Stomach (tissue), 4 donors: ENCODE data around the gene DBF4B.

Source experiments
- EP300 ChIP-seq: sonication (generic); formaldehyde crosslinking; IDR thresholded peaks from one replicate; pipeline ENCODE4 v1.6.1; 2017; ENCODE audit warnings: antibody characterized with exemption
- POLR2A ChIP-seq, 4 donors: fragments of 450-650 bp; IDR thresholded peaks; one replicate each; pipeline ENCODE4 v1.6.1; 2016; ENCODE audit warnings: antibody characterized with exemption in 4 of 4, control low read depth in 2 of 4, mild to moderate bottlenecking in 1 of 4, moderate library complexity in 1 of 4
- POLR2AphosphoS5 ChIP-seq, 3 donors: sonication (generic); formaldehyde crosslinking; IDR thresholded peaks; one replicate each; pipeline ENCODE4 v1.6.1; 2016; ENCODE audit warnings: antibody characterized with exemption in 3 of 3
- TF ChIP-seq, protein P1 (sequence below), 7 experiments: fragments of 450-650 bp in 4 of 7; fragments of 200-600 bp in 3 of 7; sonication (generic) in 3 of 7; IDR thresholded peaks; one replicate each; pipeline ENCODE4 v1.5.1; 2016 to 2019; ENCODE audit warnings: antibody characterized with exemption in 7 of 7, control low read depth in 2 of 7, mild to moderate bottlenecking in 1 of 7

DNA sequence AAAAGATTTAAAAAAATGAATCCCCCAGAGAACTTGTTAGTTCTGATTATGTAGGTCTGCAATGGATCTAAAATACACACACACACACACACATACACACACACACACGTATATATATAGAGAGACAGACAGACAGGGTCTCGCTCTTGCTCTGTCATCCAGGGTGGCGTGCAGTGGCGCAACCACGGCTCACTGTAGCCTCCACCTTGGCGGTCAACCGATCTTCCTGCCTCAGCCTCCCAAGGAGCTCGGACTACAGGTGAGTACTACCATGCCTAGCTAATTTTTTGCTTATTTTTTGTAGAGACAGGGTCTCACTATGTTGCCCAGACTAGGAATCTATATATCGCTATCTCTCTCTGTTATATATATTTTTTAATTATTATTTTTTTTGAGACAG lies 88.3 kb downstream of the DBF4B start:
- TF ChIP-seq, protein P1, sequence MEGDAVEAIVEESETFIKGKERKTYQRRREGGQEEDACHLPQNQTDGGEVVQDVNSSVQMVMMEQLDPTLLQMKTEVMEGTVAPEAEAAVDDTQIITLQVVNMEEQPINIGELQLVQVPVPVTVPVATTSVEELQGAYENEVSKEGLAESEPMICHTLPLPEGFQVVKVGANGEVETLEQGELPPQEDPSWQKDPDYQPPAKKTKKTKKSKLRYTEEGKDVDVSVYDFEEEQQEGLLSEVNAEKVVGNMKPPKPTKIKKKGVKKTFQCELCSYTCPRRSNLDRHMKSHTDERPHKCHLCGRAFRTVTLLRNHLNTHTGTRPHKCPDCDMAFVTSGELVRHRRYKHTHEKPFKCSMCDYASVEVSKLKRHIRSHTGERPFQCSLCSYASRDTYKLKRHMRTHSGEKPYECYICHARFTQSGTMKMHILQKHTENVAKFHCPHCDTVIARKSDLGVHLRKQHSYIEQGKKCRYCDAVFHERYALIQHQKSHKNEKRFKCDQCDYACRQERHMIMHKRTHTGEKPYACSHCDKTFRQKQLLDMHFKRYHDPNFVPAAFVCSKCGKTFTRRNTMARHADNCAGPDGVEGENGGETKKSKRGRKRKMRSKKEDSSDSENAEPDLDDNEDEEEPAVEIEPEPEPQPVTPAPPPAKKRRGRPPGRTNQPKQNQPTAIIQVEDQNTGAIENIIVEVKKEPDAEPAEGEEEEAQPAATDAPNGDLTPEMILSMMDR (IDR thresholded peaks at IDR 0.05), result no peak
- TF ChIP-seq POLR2A (IDR thresholded peaks at IDR 0.05) (no peak), EP300 (no peak), POLR2AphosphoS5 (IDR thresholded peaks at IDR 0.05) (no peak)
